Measurements from ENCODE around the gene ZC3HAV1L. TPM values are rescaled to one million over a fixed set of nuclear protein-coding genes. Genes with fewer than 3 reads are reported as not detected.

The ZC3HAV1L gene
- total and polyA plus RNA-seq, 2 of the 13 experiments (the other 11 are each of a cell fraction or from before 2014, with no cell fraction given): 8.4 to 11.1 TPM

GRCh38 chr7:138981332-138982203 lies 54.3 kb downstream of the ZC3HAV1L start, which contains the start of gene KIAA1549 (continued):
- TF ChIP-seq ZNF337 (CRISPR knock-in tag; IDR thresholded peaks at IDR 0.05; ENCODE audit: borderline replicate concordance, low read depth) (no peak), MAX (IDR thresholded peaks at IDR 0.05) (peak; percentile 77), CBFB (CRISPR knock-in tag; IDR thresholded peaks at IDR 0.05) (no peak), CBX5 (CRISPR knock-in tag; IDR thresholded peaks at IDR 0.05; ENCODE audit: borderline replicate concordance) (no peak), AGO1 (IDR thresholded peaks at IDR 0.05; ENCODE audit: low read depth, low read length, poor library complexity, severe bottlenecking) (no peak), ZHX2 (IDR thresholded peaks at IDR 0.05; ENCODE audit: low read depth) (no peak), ZHX2 (CRISPR knock-in tag; IDR thresholded peaks at IDR 0.05; ENCODE audit: borderline replicate concordance) (no peak), ZNF850 (CRISPR knock-in tag; conservative IDR thresholded peaks at IDR 0.05) (no peak), MXD3 (CRISPR knock-in tag; IDR thresholded peaks at IDR 0.05) (no peak), DNMT1 (CRISPR knock-in tag; IDR thresholded peaks at IDR 0.05) (0 out of 2 replicates have a peak, but pooled peaks have one; percentile 15), TERF1 (CRISPR knock-in tag; IDR thresholded peaks at IDR 0.05) (no peak), EZH2 (conservative IDR thresholded peaks at IDR 0.05; ENCODE audit: low read depth, low read length) (no peak), ZBTB8A (CRISPR knock-in tag; IDR thresholded peaks at IDR 0.05; ENCODE audit: borderline replicate concordance, low read depth) (no peak), ZFX (CRISPR knock-in tag; IDR thresholded peaks at IDR 0.05; ENCODE audit: low read depth) (peak; percentile 66), DMTF1 (CRISPR knock-in tag; IDR thresholded peaks at IDR 0.05) (no peak), RXRB (CRISPR knock-in tag; IDR thresholded peaks at IDR 0.05; ENCODE audit: borderline replicate concordance) (no peak)

All from HepG2 (cell line).